Measurements from ENCODE around the gene C4orf36.
"Not testable (repeated sequence)": the region's sequence is repeated elsewhere in the genome, so short reads cannot be mapped to it uniquely, and the experiment has no call there.

Gene C4orf36

DNA sequence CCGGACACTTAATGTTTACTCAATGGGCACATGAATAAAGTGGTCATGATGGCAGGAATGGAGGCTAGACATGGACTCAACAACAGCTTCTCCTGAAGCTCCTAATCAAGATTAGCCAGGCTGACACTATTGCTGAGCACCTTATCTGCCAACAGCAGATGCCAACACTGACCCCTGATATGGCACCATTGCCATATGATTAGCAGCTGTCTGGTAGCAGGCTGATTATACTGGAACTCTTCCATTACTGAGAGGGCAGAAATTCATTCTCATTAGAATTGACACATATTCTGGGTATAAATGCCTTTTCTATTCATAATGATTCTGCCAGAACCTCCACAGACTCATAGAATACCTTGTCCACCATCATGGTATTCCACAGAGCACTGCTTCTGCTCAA, 24.2 kb upstream of the C4orf36 start:
- no peak for DNase-seq

DNA sequence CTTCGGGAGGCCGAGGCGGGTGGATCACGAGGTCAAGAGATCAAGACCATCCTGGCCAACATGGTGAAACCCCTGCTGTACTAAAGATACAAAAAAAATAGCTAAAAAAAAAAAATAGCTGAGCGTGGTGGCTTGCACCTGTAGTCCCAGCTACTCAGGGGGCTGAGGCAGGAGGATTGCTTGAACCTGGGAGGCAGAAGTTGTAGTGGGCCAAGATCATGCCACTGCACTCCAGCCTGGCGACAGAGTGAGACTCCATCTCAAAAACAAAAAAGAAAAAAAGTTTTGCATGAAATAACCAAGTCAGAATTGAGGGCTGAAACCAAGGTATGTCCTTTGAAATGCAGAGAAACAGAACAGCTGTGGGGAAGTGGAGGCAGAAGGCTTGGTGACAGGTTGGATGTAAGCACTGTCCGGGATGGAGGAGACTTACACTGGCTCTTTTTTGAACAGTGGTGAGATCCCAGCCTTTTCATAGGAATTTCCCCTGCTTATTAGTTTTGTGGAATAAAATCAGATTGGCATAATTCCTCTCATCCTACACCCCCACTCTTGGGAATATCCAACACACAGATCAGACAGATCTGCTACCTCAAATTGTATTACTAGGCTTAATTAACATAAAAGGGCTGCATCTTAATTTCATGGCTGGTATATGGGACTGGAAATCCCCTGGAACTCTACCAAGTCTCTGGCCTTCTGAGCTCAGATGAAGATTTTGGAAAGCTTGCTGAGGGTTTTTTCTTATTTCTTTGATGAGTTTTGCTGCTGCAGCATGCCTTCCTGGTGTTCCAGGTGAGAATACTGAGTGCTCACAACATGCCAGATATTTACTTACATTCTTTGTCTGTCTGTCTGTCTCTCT, 18.8 kb upstream of the C4orf36 start:
- DNase-seq: no peak

DNA sequence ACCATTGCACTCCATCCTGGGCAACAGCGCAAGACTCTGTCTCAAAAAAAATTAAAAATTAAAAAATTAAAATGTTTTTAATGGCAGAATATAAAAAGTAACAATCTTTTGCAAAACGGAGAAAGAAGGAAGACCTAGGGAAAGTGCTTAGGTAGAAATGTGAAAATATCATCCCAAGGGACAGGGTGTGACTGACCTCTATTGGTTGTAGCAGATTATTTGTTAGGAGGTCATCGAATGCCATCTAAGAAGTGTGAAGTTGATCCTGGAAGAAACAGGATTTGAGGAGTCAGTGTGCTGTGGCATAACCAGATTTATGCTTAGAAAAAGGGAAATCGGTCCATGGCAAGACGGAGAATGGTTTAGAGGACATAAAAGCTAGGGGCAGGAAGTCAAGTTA, 18.1 kb upstream of the C4orf36 start:
- no peak for DNase-seq

DNA sequence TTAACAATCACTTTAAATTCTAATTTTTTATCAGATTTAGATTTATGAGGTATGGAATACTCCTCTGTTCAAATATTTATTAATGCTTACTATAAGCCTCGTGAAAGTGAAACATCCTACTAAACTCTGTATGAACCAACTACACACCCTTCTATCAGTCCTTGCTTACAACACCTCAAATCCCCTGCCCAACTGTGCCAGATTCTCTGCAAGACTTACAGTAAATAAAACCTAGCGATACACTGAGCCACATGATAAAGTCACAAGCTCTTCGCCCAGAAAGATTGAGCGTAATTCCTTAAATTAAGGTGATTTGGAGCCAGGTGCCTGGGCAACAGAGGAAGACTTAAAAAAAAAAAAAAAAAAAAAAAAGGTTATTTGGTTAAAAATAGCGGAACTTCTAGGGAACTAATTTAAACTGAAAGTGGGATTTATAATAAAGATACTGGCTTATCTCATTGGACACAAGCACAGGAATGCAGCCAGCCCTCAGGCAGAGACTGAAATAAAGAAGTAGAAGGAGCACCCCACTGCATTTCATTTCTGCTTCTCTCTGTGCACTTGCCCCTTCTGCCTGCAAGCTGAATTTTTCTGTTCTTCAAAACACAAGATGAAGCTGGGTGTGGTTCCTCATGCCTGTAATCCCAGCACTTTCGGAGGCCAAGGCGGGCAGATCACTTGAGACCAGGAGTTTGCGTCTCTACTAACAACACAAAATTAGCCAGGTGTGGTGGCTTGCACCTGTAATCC, 17.5 kb upstream of the C4orf36 start:
- no peak for DNase-seq

DNA sequence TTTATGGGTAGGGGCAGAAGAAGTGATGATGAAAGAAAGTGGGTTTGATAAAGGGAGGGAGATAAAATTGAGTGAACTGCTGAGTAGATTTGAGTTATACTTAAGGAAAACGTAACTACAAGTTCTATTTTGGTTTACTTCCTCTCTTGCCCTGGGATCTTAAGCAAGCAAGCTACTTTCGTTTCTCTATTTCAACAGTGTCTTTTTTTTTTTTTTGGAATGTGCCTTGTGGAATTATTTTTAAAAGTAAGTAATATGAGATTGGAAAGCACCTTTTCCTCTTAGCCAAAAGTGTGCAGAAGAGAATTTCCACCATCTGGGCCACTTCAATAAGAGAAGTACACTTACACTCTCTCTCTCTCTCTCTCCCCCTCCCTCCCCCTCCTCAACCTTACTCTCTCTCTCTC, 16.0 kb upstream of the C4orf36 start:
- no peak for DNase-seq

DNA sequence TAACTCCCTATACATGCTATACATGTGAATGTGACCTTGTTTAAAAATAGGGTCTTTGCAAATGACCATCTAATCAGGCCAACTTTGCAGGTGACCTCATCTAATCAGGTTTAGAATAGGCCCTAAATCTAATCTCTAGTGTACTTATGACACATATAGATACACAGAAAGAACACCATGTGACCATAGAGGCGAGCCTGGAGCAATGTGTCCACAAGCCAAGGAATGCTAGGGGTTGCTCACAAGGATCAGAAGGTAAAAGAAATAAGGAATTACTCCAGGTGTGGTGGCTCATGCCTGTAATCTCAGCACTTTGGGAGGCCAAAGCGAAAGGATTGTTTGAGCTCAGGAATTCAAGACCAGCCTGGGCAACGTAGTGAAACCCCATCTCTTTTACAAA, 9.6 kb upstream of the C4orf36 start:
- DNase-seq: no peak

DNA sequence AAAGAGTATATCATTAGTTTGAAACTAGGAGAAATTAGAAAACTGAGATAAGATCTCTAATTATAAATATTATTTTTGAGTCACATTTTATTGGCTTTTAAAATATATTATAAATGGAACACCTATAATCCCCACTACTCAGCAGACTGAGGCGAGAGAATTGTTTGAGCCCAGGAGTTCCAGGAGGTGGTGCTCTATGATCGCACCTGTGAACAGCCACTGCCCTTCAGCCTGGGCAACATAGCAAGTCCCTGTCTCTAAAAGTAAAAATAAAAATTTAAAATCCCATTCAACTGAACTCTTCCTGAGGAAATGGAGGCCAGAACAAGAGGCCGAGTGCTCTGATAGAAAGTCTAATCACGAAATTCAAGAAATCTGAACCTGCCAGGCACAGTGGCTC, 6.3 kb upstream of the C4orf36 start:
- no peak for DNase-seq

DNA sequence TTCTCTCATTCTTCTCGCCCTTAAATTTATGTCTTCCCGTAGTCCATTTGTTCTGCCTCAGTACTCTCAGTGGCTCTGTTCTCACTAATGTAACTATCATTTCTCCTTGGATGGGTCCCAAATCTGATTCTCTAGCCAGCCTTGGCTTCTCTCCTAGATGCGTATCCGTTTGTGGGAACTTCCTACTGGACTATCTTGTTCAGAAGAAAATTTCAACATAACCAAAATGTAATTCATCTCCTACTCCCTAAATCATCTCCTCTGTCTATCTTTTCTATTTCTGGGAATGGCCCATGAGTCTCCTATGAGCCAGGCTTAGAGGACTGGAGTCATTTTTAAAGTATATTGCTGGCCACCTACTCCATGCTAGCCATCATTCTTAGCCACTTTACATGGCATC, 4.4 kb upstream of the C4orf36 start:
- no peak for DNase-seq

DNA sequence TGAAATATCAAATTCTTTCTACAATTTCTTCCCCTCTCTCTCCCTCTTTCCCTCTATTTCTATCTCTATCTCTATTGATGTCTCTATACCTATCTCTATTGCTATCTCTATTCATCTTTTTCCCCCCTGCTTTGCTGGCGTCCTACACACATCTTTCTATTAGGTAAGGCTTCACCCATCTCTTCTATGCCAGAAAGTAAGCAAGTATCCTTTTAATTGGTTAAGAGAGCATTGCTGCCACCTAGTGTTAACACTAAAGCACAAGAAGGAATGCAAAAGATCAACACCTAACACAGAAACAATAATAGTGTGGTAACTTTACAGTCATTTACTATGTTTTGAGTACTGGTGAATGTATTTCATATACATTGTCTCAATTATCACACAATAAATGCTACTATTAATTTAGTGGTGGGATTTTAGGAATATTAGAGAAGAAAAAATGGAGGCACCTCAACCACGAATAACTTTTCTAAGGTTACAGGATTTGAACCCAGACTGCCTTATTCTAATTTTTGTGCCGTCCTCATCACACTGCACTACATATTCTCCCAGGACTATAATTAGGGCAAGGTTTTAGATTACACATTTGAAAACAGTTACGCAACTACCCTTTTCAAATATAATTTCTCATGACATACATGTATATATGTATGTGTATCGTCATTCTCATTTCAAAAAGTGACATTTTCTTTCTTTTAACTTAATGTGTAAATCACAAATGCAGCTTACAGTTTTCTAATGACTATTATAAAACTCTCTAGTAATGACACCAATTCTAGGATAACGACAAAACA, 3.7 kb upstream of the C4orf36 start:
- DNase-seq: no peak

DNA sequence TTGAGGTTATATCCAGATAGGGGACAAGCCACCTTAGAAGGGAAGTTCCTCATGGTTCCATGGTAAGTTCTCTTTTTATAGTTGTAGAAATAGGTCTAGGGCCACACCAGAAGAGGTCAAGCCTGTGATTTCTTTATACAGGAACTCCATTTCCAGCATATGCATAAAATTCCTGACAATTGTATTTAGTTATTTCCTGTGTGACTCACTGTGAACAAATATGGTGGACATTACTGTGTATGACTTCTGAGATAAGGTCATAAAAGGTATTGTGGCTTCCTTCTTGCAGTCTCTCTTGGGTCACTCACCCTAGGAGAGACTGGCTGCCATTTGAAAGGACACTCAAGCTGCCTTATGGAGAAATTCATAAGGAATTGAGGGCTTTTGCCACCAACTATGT, 2.2 kb upstream of the C4orf36 start:
- no peak for DNase-seq

DNA sequence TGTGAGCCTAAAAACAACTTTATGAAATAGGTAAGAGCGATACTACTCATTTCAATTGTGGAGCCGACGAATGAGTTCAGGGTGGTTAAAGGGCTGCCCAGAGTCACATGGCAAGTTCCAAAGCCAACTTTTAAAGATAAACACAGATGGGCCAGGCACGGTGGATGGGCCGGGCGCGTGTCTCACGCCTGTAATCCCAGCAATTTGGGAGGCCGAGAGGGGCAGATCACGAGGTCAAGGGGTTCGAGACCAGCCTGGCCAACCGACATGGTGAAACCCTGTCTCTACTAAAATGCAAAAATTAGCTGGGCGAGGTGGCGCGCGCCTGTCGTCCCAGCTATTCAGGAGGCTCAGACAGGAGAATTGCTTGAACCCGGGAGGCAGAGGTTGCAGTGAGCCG, 914 bp upstream of the C4orf36 start:
- DNase-seq: no peak

DNA sequence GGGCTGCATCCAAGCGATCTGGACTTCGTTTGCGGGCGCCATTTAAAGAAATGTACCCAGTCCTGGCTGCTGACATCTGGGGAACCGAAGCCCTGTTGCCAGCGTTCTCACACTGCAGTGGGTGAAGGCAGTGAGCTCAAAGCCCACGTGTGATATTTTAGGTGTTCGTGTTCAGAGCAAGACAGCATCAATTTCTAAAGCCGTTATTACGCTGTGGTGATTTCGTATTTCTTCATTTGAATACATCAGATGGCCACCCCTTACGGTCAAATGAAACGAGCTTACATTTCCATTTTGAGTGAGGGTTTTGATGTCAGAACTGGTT, 376 bp upstream of the C4orf36 start:
- DNase-seq: no peak

DNA sequence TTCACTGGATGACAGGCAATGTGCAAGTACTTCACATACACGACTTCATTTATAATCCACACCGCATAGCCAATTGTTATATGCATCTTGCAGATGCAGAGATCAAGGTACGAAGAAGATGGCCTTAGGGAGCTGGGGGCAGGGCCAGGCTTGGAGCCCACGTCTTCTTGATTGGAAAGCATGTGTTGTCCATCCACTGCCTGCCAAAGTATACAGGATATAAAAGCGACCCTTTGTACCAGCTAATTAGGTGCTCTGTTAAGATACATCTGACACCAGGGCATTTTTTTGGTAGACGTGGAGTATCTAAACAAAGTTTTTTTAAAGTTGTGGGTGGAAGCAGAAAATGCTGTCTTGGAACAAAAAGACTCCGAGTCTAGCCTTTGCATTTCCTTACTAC, 1.4 kb downstream of the C4orf36 start:
- no peak for DNase-seq

DNA sequence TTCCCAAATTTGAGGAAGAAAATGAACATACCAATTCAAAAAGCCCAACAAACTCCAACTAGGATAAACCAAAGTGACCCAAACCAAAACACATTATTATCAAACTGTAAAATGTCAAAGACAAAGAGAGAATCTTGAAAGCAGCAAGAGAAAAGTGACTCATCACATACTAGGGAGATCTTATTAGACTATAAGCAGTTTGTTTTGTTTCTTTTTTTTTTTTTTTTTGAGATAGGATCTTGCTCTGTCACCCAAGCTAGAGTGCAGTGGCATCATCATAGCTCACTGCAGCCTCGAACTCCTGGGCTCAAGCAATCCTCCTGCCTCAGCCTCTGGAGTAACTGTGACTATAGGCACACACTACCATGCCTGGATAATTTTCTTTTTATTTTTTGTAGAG, 12.6 kb downstream of the C4orf36 start:
- no peak for DNase-seq

DNA sequence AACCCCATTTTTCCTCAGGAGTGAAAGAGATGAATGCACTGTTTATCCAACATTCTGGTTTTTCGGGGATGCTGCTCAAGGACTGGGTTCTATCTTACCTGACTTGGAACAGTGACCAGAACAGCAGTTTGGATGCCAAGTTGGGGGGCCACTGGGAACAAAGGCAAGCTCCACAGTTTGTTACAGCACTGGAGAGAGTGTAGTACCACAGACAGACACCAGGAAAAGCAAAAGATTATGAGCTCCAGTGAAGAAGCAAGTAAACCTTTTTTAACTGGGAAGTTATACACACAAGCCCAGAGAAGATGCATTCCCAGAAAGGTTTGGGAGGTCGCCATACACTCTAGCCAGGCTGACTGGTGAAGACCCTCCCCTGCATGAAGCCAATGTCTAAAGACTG, 13.6 kb downstream of the C4orf36 start:
- DNase-seq: no peak

DNA sequence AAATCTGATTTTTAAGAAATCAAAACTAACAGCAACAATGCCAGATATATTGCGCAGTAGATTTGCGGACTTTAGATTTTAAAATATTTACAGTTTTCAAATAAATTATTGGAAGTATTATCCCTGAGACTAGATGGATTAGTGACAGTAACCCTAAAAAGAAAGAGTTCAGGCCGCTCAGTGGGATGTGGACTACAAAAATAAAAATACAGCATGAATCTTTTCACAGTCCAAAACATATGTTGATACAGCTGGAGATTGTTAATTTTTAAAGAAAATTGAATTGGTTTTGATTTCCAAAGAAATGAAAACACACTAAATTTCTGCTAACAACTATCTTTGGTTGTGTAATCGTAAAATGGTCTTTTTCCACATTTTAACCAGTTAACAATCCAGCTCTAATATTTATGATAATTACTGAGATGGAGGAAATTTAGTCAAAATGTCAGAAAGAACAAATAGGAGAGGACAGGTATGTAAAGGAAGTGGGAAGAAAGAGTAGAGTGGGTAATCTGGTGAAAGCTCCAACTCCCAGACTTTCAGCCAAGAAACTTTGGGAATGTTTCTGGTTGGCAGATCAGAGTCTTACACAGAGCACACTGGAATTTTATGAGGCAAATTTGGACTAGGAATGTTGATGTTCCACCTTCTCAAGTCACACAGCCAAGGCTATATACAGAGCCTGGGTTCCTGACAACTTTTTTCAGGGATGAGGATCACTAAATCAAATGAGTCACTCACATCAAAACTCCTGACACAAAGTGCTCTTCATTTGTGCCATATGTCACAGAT, 15.1 kb downstream of the C4orf36 start:
- DNase-seq: no peak

DNA sequence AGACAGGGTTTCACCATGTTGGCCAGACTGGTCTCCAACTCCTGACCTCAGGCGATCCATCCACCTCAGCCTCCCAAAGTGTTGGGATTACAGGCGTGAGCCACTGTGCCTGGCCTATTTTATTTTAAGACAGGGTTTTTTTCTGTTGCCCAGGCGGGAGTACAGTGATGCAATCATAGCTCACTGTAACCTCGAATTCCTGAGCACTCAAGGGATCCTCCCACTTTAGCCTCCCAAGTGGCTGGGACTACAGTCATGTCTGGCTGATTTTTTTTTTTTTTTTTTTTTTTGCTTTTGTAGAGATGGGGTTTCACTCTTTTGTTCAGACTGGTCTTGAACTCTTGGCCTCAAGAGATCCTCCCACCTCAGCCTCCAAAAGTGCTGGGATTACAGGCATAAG, 16.8 kb downstream of the C4orf36 start:
- not testable (repeated sequence) for DNase-seq

DNA sequence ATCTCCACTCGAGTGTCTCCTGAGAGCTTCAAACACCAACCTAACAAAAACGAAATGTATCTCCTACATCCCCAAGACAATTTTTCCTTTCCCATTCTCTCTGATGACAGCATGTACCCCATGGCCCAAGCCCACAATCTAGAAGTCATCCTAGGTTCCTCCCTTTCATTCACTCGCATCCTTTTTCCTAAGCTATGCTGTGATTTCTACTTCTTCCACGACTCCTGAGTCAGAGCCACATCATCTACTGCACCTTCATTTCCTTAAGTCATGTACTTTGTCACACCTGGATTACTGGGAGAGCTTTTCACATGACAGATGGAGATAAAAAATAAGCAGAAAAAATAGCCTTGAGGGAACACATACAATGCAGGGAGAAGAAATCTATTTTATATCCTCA, 20.1 kb downstream of the C4orf36 start:
- no peak for DNase-seq

DNA sequence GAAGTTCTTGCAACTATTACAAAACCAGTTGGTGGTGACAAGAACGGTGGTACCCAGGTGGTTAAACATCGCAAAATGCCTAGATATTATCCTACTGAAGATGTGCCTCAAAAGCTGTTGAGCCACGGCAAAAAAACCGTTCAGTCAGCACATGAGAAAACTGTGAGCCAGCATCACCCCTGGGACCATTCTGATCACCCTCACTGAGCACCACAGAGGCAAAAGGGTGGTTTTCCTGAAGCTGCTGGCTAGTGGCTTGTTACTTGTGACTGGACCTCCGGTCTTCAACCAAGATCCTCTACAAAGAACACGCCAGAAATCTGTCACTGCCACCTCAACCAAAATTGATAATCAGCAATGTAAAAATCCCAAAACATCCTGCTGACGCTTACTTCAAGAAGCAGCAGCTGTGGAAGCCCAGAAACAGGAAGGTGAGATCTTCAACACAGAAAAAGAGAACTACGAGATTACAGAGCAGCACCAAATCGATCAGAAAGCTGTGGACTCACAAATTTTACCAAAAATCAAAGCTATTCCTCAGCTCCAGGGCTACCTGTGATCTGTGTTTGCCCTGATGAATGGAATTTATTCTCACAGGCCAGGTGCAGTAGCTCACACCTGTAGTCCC, 21.7 kb downstream of the C4orf36 start:
- no peak for DNase-seq

DNA sequence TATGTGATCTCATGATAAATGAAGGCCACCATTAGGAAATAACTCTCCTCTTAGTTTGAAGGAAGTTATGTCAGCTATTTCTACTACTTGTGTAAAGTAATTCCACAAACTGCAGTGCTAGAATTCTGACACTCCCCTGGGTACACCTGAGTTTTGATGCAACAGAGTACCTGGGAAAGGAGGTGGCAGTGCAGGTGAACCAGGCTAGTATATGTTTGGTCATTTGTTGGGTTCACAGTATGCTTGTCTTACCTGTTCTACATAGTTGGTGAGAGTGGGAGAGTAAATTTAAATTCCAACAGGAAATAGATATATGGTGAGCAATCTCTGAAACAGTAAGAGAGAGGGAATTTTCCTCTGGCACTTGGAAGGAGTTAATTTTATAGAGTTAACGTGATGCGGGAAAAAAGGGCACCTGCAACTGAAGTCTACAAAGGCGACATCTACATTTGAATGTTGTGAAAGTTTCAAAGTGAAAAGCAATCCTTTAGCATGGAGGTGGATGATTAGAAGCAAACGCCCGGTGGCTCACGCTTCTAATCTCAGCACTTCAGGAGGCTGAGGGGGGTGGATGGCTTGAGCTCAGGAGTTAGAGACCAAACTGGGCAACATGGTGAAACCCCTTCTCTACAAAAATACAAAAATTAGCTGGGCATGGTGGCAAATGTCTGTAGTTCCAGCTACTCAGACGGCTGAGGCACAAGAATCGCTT, 34.7 kb downstream of the C4orf36 start:
- no peak for DNase-seq

DNA sequence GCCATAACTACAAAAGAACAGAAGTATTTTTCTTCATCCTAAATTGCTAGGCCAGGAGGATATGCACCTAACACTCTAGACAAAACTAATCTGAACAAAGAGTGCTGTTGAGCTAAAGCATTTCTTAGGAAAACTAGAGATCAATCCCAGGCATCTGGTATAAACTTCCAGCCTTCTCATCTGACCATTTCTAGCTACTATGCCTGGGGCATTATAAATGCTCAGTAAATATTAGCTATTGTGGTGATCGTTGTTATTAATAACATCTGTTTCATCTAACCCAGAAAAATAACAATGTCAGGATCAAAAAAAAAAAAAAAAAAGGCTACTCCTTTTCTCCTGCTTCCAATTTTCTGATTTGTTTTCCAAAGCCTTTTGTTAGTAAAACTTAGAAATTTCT, 35.3 kb downstream of the C4orf36 start:
- no peak for DNase-seq

DNA sequence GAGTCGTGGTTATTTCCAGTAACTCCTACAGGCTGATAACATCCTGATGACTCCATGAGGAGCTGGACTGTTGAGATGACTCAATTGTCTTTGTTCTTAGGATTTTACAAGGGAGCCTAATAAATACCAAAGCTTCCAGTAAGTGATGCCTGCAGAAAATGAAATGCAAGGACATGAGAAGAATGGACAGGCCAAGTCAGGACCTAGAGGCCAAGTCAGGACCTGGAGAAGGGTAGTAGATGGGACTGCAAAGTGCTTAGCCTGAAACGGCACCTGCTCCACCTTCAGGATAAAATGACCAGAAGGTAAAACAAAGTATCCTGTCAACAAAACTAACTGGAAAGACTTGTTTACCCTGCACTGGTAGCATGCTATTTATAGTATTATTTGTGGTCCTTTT, 36.6 kb downstream of the C4orf36 start:
- no peak for DNase-seq

Data from activated CD4-positive, alpha-beta T cell treated with anti-CD3 and anti-CD28 coated beads, Interleukin-2, amount 50 U/mL, for 48 hours (primary cell).